ENCODE data around the gene PARPBP.
A peak's percentile ranks its signal among the peaks of the same experiment; 100 is the strongest.
"Not testable (repeated sequence)": the region's sequence is repeated elsewhere in the genome, so short reads cannot be mapped to it uniquely, and the experiment has no call there.

The PARPBP gene, protein sequence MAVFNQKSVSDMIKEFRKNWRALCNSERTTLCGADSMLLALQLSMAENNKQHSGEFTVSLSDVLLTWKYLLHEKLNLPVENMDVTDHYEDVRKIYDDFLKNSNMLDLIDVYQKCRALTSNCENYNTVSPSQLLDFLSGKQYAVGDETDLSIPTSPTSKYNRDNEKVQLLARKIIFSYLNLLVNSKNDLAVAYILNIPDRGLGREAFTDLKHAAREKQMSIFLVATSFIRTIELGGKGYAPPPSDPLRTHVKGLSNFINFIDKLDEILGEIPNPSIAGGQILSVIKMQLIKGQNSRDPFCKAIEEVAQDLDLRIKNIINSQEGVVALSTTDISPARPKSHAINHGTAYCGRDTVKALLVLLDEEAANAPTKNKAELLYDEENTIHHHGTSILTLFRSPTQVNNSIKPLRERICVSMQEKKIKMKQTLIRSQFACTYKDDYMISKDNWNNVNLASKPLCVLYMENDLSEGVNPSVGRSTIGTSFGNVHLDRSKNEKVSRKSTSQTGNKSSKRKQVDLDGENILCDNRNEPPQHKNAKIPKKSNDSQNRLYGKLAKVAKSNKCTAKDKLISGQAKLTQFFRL

DNA sequence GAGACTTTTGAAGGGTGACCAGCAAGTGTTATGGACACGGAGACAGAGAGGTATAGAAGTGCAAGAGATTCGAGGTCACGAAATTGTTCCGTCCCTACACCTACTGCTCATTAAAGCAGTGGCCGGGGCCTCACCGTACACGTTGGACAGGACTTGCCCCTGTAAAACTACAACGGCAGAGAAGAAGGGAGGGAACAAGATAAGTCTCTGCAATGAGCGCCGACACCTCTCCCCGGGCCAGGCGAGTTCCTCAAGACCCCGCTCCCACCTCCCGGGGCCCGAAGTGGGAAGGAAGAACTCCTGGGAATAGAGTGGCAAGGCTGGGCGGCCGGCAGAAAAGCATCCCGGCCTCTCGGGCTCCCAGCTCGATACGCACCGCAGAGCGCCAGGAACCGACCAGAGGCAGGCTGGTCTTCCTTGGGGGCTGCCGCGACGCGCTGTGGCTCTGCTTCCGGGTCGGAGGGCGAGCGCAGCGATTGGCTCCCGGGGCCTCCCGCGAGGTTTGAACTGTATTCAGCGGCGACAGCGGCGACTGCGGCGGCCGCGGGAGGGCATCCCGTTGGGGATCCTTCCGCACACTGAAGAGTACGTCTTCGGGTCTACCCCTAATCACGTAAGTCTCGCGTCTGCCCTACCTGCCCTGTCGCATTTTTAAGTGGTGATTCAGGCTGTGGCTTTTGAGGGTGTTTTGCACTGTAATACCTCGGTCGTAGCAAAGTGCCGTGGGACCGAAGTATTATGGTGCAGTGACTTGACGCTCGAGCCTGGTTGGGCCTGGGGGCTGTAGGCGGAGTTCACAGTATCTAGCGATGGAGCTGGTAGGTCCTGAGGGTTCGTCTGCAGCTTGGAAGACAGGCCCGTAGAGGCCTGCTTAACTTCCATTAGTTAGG lies at the start of gene PARPBP, which contains the start of gene NUP37:
Gene PARPBP (plus strand): TSS at position 510 of the 890 bp plus-strand sequence. CDS start 3,706 bp downstream, outside the sequence.
Gene NUP37 (minus strand): TSS at position 441 of the 890 bp plus-strand sequence. CDS start 1,596 bp downstream, outside the sequence.
- DNase-seq (ENCODE audit: low read depth, low spot score), result peak; percentile 71

DNA sequence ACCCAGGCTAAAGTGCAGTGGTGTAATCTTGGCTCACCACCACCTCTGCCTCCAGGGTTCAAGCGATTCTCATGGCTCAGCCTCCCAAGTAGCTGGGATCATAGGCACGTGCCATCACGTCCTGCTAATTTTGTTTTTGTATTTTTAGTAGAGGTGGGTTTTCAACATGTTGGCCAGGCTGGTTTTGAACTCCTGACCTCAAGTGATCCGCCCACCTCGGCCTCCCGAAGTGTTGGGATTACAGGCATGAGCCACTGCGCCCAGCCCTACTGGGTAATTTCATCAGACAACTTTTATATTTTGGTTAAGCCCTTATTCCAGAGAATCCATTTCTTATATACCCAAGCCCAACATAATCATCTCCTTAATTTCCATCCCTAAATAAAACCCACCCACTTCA lies 47.9 kb upstream of the PARPBP start:
- DNase-seq (ENCODE audit: low read depth, low spot score), result not testable (repeated sequence)

DNA sequence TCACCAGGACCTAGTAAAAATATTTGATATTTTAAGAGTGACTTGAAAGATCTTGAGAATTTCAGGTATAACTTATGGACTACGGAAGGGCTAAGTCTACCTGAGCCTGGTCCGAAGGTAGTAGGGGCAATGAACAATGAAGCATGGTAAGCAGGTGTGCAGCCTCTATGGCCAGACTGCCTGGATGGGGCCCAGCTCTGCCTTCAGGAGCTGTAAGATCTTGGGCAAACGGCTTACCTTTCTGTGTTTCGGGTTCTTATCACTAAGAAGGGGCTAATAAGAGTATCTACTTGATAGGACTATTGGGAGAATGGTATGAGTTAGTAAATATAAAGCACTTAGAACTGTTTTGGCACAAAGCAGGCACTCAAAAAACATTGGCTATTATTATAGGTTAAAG lies 39.1 kb upstream of the PARPBP start:
- DNase-seq (ENCODE audit: low read depth, low spot score), result no peak

DNA sequence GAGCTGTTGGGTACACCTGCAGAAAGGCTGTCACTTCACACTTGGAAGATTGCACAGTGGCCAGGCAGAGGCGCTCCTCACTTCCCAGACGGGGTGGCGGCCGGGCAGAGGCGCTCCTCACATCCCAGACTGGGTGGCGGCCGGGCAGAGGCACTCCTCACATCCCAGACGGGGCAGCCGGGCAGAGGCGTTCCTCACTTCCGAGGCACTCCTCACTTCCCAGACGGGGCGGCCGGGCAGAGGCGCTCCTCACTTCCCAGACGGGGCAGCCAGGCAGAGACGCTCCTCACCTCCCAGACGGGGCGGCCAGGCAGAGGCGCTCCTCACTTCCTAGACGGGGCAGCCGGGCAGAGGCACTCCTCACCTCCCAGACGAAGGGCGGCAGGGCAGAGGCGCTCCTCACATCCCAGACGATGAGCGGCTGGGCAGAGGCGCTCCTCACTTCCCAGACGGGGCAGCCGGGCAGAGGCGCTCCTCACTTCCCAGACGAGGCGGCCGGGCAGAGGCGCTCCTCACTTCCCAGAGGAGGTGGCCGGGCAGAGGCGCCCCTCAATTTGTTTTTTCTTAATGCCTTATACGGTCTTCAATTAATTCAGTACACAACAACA lies 30.7 kb upstream of the PARPBP start:
- not testable (repeated sequence) for DNase-seq (ENCODE audit: low read depth, low spot score)

DNA sequence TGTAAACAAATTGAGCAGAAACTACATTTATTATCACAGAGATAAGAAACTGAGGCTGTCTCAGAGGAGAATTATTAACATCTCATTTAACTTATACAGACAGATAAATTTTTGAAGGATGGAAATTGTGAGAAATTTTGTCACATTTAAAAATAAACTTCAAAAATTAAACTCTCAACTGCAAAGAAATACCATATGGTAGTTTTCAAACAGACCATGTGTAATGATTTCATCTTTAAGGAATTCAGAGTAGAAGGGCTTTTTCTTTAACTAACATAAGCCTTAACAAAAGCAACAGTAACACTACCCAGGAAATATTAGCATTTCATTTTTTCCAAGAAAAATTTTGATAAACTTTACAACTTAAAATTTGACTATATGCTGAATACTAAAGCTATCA lies 26.7 kb upstream of the PARPBP start:
- DNase-seq (ENCODE audit: low read depth, low spot score), result no peak

DNA sequence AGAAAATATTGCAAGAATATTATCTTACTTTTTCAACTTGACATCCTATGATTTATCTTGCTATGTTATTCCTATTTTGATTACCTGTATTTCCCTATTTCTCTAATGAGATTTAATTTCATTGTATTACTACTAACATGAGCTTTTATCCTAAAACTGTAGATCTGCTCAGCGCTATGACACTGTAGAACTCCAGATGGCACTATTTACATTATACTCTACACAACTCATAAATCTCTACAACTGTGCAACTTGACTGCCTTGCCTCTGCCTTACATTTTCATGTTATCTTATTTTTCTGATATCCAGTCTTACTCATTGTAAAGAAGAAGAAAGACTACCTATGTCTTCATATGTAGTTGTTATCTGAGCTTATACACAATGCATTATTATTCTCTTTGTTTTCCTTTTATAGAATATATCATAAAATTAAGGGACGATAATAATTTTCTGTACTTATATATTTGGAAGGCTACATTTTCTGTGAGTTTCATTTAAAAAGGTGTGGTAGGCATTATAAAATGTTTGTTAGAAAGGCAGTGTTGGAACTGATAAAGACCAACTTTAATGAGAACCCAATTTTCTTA lies 24.2 kb upstream of the PARPBP start:
- no peak for DNase-seq (ENCODE audit: low read depth, low spot score)

DNA sequence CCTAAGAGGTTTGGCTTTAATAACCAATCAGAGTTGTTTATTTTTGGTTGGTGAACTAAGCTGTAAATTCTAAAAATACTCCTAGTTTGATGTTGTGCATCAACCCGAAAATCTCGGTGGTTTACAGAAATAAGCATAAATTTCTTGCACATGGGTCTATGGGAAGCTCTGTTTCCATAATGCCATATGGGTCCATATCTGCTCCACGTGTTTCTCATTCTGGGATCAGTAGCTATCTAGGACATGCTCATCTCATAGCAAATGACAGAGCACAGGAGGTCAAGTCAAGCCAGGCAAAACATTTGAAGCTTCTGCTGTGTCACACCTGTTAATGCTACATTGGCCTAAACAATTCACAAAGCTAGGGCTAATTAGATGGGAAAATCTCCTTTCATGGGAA lies 23.1 kb upstream of the PARPBP start:
- DNase-seq (ENCODE audit: low read depth, low spot score), result no peak

DNA sequence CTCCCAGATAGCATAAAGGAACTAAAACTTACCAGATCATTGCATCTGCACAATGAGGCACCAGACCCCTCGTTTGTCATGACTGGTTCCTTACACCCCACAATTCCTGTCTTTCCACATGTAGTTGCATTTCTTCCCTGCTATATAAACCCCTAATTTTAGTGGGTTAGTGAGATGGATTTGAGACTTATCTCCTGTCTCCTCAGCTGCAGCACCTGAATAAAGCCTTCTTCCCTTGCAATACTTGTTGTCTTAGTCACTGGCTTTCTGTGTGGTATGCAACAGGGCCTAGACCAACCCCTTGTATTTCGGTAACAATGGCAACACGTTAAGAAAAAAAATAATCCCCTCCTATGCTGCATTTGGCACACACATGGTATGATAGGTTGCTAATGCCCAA lies 13.1 kb upstream of the PARPBP start:
- no peak for DNase-seq (ENCODE audit: low read depth, low spot score)

DNA sequence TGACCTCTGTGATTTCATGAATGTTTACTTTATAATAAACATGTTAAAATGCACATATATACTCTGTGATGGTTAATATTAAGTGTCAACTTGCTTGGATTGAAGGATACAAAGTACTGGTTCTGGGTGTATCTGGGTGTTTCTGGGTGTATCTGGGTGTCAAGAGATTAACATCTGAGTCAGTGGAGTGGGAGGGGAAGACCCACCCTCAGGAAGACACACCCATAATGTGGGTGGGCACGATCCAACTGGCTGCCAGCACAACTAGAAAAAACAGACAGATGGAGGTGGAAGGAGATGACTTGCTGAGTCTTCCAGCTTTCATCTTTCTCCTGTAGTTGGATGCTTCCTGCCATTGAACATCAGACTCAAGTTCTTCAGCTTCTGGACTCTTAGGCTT lies 12.0 kb upstream of the PARPBP start:
- DNase-seq (ENCODE audit: low read depth, low spot score), result no peak

DNA sequence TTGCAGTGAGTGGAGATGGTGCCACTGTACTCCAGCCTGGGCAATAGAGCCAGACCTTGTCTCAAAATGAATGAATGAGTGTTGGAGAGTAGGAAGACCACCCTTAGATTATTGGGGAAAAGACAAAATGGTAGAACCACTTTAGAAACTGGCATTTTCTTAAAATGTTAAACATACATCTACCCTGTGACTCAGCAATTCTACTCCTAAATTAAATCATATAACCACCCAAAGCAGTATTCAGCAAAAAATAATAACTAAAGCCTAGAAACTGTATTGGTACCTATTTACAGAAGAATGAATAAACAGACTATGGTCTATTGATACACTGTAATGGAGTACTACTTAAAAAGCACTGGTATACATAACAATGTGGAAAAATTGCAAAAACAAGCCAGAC lies 9.2 kb upstream of the PARPBP start:
- no peak for DNase-seq (ENCODE audit: low read depth, low spot score)

DNA sequence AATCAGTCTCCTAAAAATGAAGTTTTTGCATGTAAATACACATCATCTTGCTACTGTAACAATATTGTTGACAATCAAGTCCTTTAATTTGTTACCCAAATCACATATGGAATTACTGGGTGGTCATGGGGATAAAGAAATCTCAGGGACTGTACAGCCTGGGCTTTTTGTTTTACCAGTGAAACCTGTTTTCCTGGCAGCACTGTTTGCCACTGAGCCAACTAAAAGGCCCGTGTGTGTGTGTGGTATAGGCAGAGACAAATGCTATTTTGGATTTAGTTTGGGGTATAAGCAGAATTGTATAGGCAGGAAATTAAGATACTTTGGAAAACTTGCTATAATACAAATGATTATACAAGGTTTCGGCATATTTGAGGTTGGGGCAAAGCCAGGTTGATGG lies 5.8 kb upstream of the PARPBP start:
- DNase-seq (ENCODE audit: low read depth, low spot score), result no peak

DNA sequence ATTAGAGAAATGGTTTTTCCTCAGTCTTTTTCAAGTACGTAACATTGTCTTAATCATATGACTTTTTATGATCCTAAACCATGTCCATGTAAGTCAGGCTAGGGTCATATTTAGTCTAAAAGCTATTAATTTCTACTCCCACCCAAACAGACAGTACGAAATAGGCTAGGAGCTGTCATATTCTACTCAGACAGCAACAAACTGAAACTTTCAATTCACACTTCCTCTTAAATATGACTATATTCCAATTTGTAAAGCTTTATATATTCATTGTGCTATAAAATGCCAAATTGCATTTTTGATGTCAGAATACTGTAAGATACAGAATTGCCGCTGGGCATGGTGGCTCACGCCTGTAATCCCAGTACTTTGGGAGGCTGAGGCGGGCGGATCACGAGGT lies 3.6 kb upstream of the PARPBP start:
- DNase-seq (ENCODE audit: low read depth, low spot score), result no peak

DNA sequence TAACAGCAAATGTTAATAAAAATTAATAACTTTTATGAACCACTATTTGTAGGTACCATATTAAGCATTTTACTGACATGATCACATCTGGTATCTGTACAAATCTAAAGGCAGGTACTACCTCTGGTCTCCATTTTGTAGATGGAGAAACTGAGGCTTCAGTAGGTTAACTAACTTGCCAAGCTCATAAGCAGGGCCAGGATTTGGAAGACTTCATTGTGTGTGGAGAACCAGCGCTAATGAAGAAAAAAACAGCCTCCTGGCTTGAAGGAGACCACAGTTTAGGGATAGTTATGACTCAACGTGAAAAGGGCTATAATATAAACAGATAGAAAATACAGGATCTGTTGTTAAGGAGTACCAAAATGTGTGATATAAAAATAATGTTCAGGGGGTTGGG lies 1.1 kb upstream of the PARPBP start:
- DNase-seq (ENCODE audit: low read depth, low spot score), result no peak

DNA sequence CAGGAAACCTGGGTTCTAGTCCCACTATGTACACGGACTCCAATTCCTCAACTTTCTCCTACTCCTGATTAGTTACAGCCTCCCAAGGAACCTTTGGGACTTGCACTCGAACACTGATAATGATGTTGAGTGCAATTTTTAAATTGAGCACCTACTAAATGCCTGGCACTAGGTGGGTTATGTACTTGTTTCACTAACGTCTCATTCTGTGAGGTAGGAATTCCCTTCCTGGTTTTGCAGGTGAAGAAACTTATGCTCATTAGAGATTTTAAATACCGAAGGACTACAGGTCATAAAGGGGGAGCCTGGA lies 536 bp downstream of the PARPBP start:
- no peak for DNase-seq (ENCODE audit: low read depth, low spot score)

DNA sequence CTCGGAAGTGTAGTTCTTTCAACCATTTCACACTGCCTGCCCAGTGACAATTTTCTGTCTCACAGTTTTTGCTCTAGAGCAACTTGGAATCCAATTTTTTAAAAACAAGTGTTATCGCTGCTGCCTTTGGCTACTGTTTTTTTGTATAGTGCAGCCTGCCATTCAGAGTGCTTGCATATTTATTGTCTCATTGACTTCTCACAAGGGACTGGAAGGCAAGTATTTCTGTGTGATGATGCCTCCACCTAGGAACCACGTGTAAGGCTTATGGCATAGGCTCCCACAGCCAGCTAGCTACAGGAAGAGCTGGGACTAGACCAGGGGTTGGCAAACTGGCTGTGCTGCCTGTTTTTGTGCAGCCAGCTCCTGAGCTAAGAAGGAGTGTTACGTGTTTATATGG lies 903 bp downstream of the PARPBP start:
- no peak for DNase-seq (ENCODE audit: low read depth, low spot score)

DNA sequence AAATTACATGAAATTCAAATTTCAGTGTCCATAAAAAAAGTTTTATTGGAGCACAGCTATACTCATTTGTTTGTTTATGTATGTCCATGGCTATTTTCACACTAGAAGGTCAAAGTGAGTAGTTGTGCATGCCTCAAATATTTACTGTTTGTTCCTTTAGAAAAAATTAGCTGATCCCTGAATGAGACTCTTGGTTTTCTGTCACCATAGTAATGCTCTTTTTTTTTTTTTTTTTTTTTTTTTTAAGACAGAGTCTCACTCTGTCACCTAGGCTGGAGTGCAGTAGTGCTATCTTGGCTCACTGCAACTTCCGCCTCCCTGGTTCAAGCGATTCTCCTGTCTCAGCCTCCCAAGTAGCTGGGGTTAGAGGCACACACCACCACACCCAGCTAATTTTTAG lies 1.3 kb downstream of the PARPBP start:
- DNase-seq (ENCODE audit: low read depth, low spot score), result not testable (repeated sequence)

DNA sequence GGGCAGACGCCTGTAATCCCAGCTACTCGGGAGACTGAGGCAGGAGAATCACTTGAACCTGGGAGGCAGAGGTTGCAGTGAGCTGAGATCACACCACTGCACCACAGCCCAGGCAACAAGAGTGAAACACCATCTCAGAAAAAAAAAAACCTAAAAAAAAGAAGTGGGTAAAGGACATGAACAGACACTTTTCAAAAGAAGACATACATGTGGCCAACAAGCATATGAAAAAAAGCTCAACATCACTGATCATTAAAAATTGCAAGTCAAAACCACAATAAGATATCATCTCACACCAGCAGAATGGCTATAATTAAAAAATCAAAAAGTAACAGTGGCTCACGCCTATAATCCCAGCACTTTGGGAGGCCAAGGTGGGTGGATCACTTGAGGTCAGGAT lies 10.7 kb downstream of the PARPBP start:
- DNase-seq (ENCODE audit: low read depth, low spot score), result not testable (repeated sequence)

DNA sequence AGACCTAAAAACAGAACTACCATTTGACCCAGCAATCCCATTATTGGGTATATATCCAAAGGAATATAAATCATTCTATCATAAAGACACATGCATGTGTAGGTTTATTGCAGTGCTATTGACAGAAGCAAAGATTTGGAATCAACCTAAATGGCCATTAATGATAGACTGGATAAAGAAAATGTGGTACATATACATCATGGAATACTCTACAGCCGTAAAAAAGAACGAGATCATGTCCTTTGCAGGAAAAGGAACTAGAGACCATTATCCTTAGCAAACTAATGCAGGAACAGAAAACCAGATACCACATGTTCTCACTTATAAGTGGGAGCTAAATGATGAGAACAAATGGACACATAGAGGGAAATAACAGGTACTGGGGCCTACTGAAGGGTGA lies 11.5 kb downstream of the PARPBP start:
- DNase-seq (ENCODE audit: low read depth, low spot score), result not testable (repeated sequence)

DNA sequence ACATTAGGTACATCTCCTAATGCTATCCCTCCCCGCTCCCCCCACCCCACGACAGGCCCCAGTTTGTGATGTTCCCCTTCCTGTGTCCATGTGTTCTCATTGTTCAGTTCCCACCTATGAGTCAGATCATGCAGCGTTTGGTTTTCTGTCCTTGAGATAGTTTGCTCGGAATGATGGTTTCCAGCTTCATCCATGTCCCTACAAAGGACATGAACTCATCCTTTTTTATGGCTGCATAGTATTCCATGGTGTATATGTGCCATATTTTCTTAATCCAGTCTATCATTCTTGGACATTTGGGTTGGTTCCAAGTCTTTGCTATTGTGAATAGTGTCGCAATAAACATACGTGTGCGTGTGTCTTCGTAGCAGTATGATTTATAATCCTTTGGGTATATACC lies 17.6 kb downstream of the PARPBP start:
- not testable (repeated sequence) for DNase-seq (ENCODE audit: low read depth, low spot score)

DNA sequence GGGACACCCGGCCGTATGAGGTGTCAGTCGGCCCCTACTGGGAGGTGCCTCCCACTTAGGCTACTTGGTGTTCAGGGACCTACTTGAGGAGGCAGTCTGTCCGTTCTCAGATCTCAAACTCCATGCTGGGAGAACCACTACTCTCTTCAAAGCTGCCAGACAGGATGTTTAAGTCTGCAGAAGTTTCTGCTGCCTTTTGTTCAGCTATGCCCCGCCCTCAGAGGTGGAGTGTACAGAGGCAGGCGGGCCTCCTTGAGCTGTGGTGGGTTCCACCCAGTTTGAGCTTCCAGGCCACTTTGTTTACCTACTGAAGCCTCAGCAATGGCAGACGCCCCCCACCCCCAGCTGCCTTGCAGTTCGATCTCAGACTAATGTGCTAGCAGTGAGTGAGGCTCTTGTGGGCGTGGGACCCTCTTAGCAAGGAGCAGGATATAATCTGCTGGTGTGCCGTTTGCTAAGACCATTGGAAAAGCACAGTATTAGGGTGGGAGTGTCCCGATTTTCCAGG lies 22.9 kb downstream of the PARPBP start:
- DNase-seq (ENCODE audit: low read depth, low spot score), result not testable (repeated sequence)

DNA sequence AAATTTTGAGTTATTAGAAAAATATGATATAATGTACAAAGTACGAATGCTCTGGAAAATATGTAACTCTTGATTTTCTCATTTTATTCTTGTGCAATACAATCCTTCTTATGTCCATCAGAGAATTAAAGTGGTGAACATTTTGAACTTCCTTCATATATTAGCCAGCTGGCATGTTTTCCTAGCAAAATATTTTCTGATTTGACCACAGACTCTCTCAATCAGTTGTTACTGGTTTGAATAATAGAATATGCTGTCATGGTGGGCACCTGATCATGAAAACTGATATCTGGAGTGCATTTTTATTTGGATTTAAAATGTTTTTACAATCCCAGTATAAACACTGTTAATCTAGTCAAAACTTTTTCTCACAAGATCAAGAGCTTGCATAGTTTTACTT lies 24.2 kb downstream of the PARPBP start:
- no peak for DNase-seq (ENCODE audit: low read depth, low spot score)
